ENCODE results near the gene VSTM2L.

The VSTM2L gene

DNA sequence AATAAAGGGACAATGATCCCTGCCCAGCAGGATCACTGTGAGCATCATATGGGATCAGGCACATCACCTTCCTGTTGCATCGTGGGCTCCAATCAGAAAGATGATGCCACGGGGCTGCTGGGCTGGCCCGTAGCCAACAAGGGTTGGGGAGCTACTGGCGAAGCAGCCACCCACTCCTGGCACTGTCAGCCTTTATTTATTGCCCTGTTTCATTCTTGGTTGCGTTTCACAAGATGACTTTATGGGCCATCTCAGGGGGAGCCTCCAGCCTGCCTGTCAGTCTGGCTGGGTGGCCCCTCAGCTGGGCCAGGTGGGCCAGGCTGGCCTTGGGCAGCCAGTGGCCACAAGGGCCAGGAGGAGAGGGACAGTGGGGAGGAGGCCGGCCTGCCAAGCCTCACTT lies 17.3 kb downstream of the VSTM2L start:
- DNase-seq = no peak

GRCh38 chr20:37920679-37921322 lies 17.9 kb downstream of the VSTM2L start:
- DNase-seq = no peak

- DNase-seq = no peak
These were observed 18.5 kb downstream of the VSTM2L start for GRCh38 chr20:37921341-37921929.

DNA sequence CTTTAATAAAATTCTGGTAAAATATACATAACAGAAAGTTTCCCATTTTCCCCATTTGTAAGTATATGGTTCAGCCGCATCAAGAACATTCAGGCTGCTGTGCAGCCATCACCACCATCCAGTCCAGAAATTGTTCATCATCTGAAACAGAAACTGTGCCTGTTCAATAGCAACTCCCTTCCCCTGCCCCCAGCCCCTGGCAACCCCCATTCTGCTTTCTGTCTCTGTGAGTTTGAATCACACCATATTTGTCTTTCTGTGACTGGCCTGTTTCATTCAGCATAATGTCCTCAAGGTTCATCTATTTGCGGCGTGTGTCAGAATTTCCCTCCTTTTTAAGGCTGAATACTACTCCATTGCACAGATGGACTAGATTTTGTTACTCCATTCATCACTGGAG lies 19.1 kb downstream of the VSTM2L start:
- DNase-seq = no peak

DNA sequence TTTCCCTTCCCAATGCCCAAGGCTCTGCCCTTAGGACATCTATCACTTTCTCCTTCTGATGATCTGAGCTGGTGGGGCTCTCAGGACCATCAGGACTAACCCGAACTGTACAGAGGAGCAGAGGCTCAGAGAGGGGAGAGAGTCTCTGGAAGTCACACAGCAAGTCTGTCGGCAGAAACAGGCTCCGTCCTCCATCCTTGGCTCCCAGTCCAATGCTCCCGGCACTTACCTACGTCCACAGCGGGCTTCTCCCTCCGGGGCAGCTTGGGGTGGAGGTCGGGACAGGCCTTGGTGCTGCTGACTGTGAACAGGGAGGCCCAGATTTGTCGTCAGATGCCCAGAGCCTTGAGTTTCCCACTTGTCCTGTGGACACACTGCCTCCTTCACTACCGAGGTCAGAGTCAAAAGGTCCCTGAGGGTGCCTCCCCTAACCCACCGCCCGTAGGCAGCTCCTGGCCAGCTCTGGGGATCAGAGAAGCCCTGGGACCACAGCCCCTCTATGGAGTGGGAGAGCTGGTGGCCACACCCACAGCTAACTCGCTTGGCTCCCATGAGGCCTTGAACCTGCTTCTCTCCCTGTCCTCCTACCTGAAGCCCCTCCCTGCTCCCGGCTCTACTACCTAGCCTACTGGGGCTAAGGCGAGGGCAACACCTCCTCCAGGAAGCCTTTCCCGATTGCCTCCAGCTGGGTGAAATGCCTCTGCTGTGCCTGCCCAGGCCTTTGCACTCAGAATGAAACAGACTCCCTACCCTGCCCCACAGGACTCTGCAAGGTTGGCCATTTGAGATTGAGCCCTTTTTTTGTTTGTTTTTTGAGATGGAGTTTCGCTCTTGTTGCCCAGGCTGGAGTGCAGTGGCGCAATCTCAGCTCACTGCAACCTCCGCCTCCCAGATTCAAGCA lies 22.6 kb downstream of the VSTM2L start:
- DNase-seq = no peak

DNA sequence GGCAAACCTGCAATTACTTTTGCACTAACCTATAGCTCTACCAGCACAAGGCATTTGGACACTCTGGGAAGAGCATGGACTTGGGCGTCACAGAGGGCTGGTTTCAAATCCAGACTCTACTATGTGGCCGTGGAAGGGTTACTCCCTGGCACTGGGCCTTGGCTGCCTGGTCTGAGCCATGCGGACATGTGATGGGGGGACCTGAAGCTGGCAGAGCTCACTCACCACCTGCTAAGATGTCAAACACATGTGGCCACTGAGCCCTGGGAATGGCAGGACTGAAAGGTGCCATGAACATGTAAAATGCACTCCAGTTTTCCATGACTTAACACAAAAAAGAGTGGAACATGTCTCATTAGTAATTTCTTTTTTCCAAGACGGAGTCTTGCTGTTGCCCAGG lies 23.7 kb downstream of the VSTM2L start:
- DNase-seq = no peak

GRCh38 chr20:37927410-37928095 lies 24.6 kb downstream of the VSTM2L start:
- no peak for DNase-seq

GRCh38 chr20:37928996-37929682 lies 26.2 kb downstream of the VSTM2L start:
- no peak for DNase-seq

DNA sequence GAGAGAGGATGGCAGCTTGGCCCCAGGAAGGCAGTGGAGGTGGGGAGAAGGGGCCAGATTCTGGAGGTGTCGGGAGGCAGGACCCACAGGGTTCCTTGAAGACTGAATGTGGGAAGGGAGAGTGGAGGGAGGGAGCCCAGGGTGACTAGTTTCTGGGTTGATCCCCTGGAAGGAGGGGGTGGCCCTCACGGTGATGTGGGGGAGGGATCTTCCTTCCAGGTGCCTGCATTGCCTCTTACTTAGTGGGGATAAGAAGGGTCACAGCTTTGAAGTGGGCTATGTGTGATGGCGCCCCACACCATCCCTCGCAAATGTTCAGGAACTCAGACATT lies 26.7 kb downstream of the VSTM2L start:
- DNase-seq = no peak

- no peak for DNase-seq
These were observed 28.4 kb downstream of the VSTM2L start for GRCh38 chr20:37931153-37931922.

GRCh38 chr20:37932074-37932473 lies 29.1 kb downstream of the VSTM2L start:
- DNase-seq = no peak

GRCh38 chr20:37932919-37933318 lies 30.0 kb downstream of the VSTM2L start:
- DNase-seq = no peak

DNA sequence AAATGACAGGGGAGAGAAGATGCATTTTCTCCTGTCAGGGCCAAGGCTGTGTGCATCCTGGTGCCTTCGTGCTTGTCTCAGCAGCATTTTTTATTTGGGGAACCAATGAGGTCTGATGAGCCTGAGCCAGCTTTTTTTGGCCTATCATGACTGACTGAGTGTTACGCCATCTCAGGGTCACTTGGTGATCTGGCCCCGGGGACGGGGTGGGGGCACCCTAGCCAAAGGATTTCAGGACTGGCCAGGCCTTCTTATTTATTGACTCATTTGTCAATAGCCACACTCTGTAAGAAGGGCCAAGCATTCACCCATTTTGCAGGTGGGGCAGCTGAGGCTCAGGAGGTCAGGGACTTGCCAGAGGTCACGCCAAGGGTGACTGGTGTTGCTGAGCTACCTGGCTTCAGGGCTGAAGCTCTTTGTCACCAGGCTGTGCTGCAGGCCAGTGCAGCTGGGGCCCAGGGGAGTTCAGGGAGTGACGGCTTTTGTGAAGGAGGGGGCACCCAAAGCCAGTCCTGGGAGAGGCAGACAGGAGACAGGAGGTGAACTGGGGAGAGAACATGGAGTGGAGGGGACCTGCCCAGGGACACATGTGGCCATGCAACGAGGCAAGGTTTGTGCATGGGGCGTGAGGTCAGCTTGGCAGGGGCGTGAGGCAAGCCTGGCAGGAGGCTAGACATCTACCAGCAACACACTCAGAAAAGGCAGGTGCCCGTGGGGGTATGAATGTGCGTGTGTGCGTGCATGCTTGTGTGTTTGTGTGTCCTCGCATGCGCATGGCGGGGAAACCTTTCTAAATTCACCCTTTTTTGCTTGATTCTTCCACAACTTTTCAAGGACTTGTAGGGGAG lies 31.1 kb downstream of the VSTM2L start:
- DNase-seq = no peak

GRCh38 chr20:37934634-37935375 lies 31.9 kb downstream of the VSTM2L start:
- no peak for DNase-seq

- no peak for DNase-seq
These were observed 32.5 kb downstream of the VSTM2L start for GRCh38 chr20:37935435-37935834.

DNA sequence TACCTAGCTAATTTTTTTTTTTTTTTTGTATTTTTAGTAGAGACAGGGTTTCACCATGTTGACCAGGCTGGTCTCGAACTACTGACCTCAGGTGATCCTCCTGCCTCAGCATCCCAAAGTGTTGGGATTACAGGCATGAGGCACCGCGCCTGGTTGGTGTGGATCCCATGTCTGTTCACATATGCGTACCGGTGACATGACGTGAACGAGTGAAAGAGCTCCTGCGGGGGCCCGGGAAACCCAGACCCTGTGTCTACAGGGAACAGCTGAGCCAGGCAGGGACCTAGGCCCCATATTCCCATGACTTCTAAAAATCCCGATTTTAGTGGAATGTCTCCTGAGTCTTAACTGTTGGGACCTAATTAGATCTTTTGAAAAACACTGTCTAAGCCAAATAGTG lies 33.1 kb downstream of the VSTM2L start:
- DNase-seq = no peak

DNA sequence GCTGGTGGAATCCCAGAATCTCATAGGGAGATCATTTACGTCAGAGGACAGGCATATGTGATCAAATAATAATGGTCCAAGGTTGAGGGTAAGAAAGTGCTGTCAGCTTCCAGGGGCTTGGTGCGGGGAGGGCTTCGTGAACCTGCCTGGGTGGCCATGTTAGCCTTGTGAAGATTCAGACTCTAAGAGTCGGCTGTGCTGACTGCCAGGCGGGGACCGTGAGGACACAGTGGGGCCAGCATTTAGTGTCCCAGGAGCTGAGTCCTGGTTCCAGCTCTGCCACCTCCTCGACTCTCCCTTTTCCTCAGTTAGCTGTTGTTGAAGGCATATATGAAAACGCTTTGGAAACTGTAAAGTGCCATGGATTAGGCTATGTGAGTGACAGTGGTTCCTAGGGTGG lies 33.5 kb downstream of the VSTM2L start:
- DNase-seq = no peak

- DNase-seq = no peak
These were observed 34.8 kb downstream of the VSTM2L start for GRCh38 chr20:37937686-37938085.

- DNase-seq = no peak
These were observed 35.3 kb downstream of the VSTM2L start for GRCh38 chr20:37938181-37938750.

DNA sequence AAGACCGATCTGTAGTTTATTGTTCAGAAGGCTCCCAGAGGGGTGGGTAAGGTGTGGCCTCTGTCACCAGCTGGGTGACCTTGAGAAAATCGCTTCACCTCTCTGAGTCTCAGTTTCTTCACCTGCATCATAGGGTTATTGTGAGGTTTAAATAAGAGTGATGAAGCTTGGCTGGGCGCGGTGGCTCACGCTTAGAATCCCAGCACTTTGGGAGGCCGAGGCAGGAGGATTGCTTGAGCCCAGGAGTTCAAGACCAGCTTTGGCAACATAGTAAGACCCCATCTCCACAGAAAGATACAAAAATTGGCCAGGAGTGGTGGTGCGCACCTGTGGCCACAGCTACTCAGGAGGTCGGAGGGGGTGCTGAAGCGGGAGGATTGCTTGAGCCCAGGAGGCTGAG lies 36.0 kb downstream of the VSTM2L start:
- DNase-seq = no peak
